K562 (cell line): Measurements from ENCODE around the gene PRSS53. TPM values are rescaled to one million over a fixed set of nuclear protein-coding genes. Genes with fewer than 3 reads are reported as not detected.

Experiments
- CBX1 ChIP-seq: sonication (generic); IDR thresholded peaks from 2 replicates; pipeline ENCODE4 v1.6.1; 2016; ENCODE audit warnings: antibody characterized with exemption, low read depth, mild to moderate bottlenecking
- COPS2 ChIP-seq: fragments of 450-650 bp; conservative IDR thresholded peaks from 2 replicates; pipeline ENCODE4 v1.6.1; 2016; ENCODE audit warnings: mild to moderate bottlenecking, moderate library complexity
- E2F3 ChIP-seq: fragments of 250-450 bp; sonication (Bioruptor Pico); IDR thresholded peaks from 2 replicates; pipeline ENCODE4 v1.4.0; 2020; ENCODE audit warnings: mild to moderate bottlenecking
- HNRNPH1 ChIP-seq: fragments of 200-400 bp; formaldehyde crosslinking; optimal IDR thresholded peaks from 2 replicates; pipeline ENCODE3; 2017; ENCODE audit warnings: low read depth, mild to moderate bottlenecking, low read length, moderate library complexity
- KAT2B ChIP-seq: IDR thresholded peaks from one replicate; pipeline ENCODE4 v1.6.1; 2012; ENCODE audit warnings: low read depth, mild to moderate bottlenecking, control low read depth, inconsistent platforms, low read length, moderate library complexity
- KLF6 ChIP-seq: fragments of 250-450 bp; sonication (Bioruptor Pico); IDR thresholded peaks from 2 replicates; pipeline ENCODE4 v1.4.0; 2020; ENCODE audit warnings: mild to moderate bottlenecking, moderate library complexity, borderline replicate concordance
- L3MBTL2 ChIP-seq: fragments of 450-650 bp; IDR thresholded peaks from 2 replicates; pipeline ENCODE4 v1.6.1; 2016; ENCODE audit warnings: mild to moderate bottlenecking, moderate library complexity
- LARP7 ChIP-seq: fragments of 450-650 bp; IDR thresholded peaks from 2 replicates; pipeline ENCODE4 v1.6.1; 2016
- LCOR ChIP-seq: sonication (generic); formaldehyde crosslinking; IDR thresholded peaks from 2 replicates; pipeline ENCODE4 v1.8.0; 2022; ENCODE audit warnings: mild to moderate bottlenecking, missing genetic modification reagents
- NELFE ChIP-seq: IDR thresholded peaks from 2 replicates; pipeline ENCODE4 v1.6.1; 2011; ENCODE audit warnings: mild to moderate bottlenecking; ENCODE audit not compliant: insufficient read depth, insufficient read length
- NR3C1 ChIP-seq: sonication (generic); formaldehyde crosslinking; IDR thresholded peaks from 2 replicates; pipeline ENCODE4 v1.8.1; 2022; ENCODE audit warnings: missing genetic modification reagents
- PHB ChIP-seq: fragments of 250-450 bp; sonication (Bioruptor Pico); IDR thresholded peaks from 2 replicates; pipeline ENCODE4 v1.5.0; 2021
- PTBP1 ChIP-seq: fragments of 200-400 bp; formaldehyde crosslinking; IDR thresholded peaks from 2 replicates; pipeline ENCODE4 v1.6.1; 2017; ENCODE audit warnings: low read depth, low read length
- PURB ChIP-seq: sonication (generic); formaldehyde crosslinking; IDR thresholded peaks from 2 replicates; pipeline ENCODE4 v1.9.0; 2021; ENCODE audit warnings: low read depth, mild to moderate bottlenecking, missing genetic modification reagents
- RFX1 ChIP-seq: fragments of 450-650 bp; IDR thresholded peaks from 2 replicates; pipeline ENCODE4 v1.6.1; 2016; ENCODE audit warnings: mild to moderate bottlenecking, moderate library complexity
- SREBF1 ChIP-seq: fragments of 150-350 bp; IDR thresholded peaks from 2 replicates; pipeline ENCODE4 v1.6.1; 2014; ENCODE audit warnings: antibody characterized with exemption, low read depth, low read length, borderline replicate concordance
- STAG1 ChIP-seq: sonication (generic); formaldehyde crosslinking; IDR thresholded peaks from 2 replicates; pipeline ENCODE4 v1.5.0; 2020; ENCODE audit warnings: missing genetic modification reagents, borderline replicate concordance
- SUPT5H ChIP-seq: fragments of 450-650 bp; IDR thresholded peaks from 2 replicates; pipeline ENCODE4 v1.6.1; 2016
- WHSC1 ChIP-seq: IDR thresholded peaks from one replicate; pipeline ENCODE4 v1.6.1; 2012; ENCODE audit warnings: low read length, control low read depth, inconsistent platforms
- YY1 ChIP-seq, 3 experiments: IDR thresholded peaks; 2 replicates each; pipeline ENCODE4 v1.6.1; 2011; ENCODE audit warnings: low read length in 2 of 3, mild to moderate bottlenecking in 2 of 3, moderate library complexity in 2 of 3, borderline replicate concordance in 1 of 3, control low read depth in 1 of 3, low read depth in 1 of 3; ENCODE audit not compliant: insufficient read depth in 3 of 3, insufficient replicate concordance in 2 of 3, control insufficient read depth in 1 of 3, insufficient read length in 1 of 3; ENCODE audit errors: extremely low read depth in 1 of 3
- ZBED1 ChIP-seq: IDR thresholded peaks from 2 replicates; pipeline ENCODE4 v1.6.1; 2014
- ZNF23 ChIP-seq: fragments of 250-450 bp; sonication (Bioruptor Pico); IDR thresholded peaks from 2 replicates; pipeline ENCODE4 v1.4.0; 2020; ENCODE audit warnings: mild to moderate bottlenecking
- ZNF431 ChIP-seq: sonication (generic); formaldehyde crosslinking; IDR thresholded peaks from 2 replicates; pipeline ENCODE4 v1.8.0; 2022; ENCODE audit warnings: mild to moderate bottlenecking, missing genetic modification reagents
- polyA plus RNA-seq, 8 experiments: library from polyadenylated mRNA; depleted of rRNA in 4 of 8; stranded (reverse) in 5 of 8; unstranded in 3 of 8; fragments of >200 nt; fragmentation: Nextera tagmentation in 2 of 8; fragmentation: Illumina TruSeq in 1 of 8; extraction: Ambion mirVana in 2 of 8; extraction: Trizol in 1 of 8; gene quantifications; 2 replicates each; pipeline versions ENCODE4 v1.2.1 to v1.2.3, GENCODE V29; 2011 to 2014; ENCODE audit warnings: inconsistent platforms in 1 of 8, missing spikeins in 1 of 8
- total RNA-seq, 7 experiments: library from RNA; depleted of rRNA in 6 of 7; stranded (reverse); fragments of >200 nt in 6 of 7; fragmentation: Illumina TruSeq in 2 of 7; extraction: Trizol in 2 of 7; gene quantifications; 2 replicates each; pipeline versions ENCODE4 v1.2.1 to v1.2.3, GENCODE V29; 2011 to 2021; ENCODE audit warnings: low replicate concordance in 1 of 7
- TF ChIP-seq, protein P1 (sequence below), 3 experiments: fragments of 200-800 bp in 1 of 3; fragments of 250-450 bp in 1 of 3; fragments of 450-650 bp in 1 of 3; sonication (Bioruptor Pico) in 1 of 3; sonication (Bioruptor generic) in 1 of 3; formaldehyde crosslinking in 1 of 3; IDR thresholded peaks; 2 replicates each; pipeline versions ENCODE4 v1.6.1 to v1.8.0; 2016 to 2022; ENCODE audit warnings: mild to moderate bottlenecking in 2 of 3, missing genetic modification characterization in 2 of 3, missing compliant biosample characterization in 1 of 3, moderate library complexity in 1 of 3
- TF ChIP-seq, protein P2 (sequence below): fragments of 250-450 bp; sonication (Bioruptor Pico); IDR thresholded peaks from 2 replicates; pipeline ENCODE4 v1.9.0; 2021; ENCODE audit warnings: mild to moderate bottlenecking
- TF ChIP-seq, protein P3 (sequence below): fragments of 450-650 bp; IDR thresholded peaks from 2 replicates; pipeline ENCODE4 v1.6.1; 2016

The PRSS53 gene
- total and polyA plus RNA-seq, 9 of the 15 experiments (the other 6 are each of a cell fraction or from before 2014, with no cell fraction given): 0.40 to 1.9 (median 0.78) TPM; not detected in 2

DNA sequence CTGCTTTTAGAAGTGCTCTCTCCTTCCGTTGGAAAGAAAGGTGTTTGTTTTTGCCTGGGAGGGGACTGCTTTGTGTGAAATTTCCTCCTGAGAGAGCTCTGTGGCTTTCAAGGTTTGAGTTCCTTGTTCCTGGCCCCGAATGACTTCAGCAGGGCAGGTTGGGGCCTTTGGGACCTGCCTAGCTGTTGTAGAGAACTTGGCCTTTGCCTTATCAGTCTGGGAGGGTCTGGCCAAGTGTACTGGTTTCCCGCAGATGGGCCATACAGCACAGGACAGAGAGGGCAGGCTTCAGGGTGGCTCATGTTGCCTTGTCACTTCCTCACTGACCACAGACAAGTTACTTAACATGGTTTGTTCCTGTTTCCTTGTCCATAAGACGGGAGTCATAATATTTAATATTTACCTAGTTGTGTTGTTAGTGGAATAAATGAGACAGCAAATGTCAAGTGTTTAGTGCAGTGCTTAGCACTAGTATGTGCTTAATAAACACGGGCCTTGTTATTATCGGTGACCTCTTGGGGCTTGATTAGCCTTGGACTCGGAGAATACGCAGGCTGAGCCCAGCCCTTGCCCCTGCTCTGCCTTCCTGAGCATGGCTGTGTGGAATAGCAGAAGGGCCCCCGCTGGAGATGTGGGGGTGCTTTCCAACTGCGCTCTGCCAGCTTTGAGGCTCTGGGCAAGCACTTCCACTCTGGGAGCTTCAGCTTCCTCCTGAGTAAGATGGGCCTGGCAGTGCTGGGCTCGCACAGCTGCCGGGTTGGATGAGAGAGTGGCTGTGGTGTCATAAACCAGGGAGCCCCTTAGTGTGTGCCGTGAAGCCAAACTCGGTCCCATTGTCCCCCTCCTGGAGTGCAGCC lies 40.2 kb upstream of the PRSS53 start (continued):
- TF ChIP-seq NELFE (no peak), YY1 (IDR thresholded peaks at IDR 0.05; ENCODE audit: borderline replicate concordance in 1 of 3, control insufficient read depth in 1 of 3, extremely low read depth in 1 of 3, insufficient read depth in 3 of 3, insufficient read length in 1 of 3, insufficient replicate concordance in 2 of 3, low read depth in 1 of 3, low read length in 2 of 3) (no peak), RFX1 (no peak), PHB (CRISPR knock-in tag) (no peak), COPS2 (no peak), KLF6 (CRISPR knock-in tag) (peak; percentile 19; the same call in 1 of the 2 replicates), CBX1 (peak; percentile 32; the same call in 1 of the 2 replicates), KAT2B (no peak), ZNF23 (CRISPR knock-in tag) (no peak), PTBP1 (no peak), SREBF1 (no peak), E2F3 (CRISPR knock-in tag) (no peak), SUPT5H (no peak), PURB (CRISPR knock-in tag) (no peak), ZBED1 (no peak), HNRNPH1 (no peak), STAG1 (CRISPR knock-in tag) (no peak), L3MBTL2 (no peak), LARP7 (no peak), WHSC1 (no peak), ZNF431 (CRISPR knock-in tag) (no peak), NR3C1 (CRISPR knock-in tag) (no peak), LCOR (CRISPR knock-in tag) (no peak)
- TF ChIP-seq, protein P1, sequence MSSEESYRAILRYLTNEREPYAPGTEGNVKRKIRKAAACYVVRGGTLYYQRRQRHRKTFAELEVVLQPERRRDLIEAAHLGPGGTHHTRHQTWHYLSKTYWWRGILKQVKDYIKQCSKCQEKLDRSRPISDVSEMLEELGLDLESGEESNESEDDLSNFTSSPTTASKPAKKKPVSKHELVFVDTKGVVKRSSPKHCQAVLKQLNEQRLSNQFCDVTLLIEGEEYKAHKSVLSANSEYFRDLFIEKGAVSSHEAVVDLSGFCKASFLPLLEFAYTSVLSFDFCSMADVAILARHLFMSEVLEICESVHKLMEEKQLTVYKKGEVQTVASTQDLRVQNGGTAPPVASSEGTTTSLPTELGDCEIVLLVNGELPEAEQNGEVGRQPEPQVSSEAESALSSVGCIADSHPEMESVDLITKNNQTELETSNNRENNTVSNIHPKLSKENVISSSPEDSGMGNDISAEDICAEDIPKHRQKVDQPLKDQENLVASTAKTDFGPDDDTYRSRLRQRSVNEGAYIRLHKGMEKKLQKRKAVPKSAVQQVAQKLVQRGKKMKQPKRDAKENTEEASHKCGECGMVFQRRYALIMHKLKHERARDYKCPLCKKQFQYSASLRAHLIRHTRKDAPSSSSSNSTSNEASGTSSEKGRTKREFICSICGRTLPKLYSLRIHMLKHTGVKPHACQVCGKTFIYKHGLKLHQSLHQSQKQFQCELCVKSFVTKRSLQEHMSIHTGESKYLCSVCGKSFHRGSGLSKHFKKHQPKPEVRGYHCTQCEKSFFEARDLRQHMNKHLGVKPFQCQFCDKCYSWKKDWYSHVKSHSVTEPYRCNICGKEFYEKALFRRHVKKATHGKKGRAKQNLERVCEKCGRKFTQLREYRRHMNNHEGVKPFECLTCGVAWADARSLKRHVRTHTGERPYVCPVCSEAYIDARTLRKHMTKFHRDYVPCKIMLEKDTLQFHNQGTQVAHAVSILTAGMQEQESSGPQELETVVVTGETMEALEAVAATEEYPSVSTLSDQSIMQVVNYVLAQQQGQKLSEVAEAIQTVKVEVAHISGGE (CRISPR knock-in tag; IDR thresholded peaks at IDR 0.05): peak in 1 of 3 experiments; percentile 83; a peak in 2 of 6 replicates
- TF ChIP-seq, protein P2, sequence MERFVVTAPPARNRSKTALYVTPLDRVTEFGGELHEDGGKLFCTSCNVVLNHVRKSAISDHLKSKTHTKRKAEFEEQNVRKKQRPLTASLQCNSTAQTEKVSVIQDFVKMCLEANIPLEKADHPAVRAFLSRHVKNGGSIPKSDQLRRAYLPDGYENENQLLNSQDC (CRISPR knock-in tag): no peak
- TF ChIP-seq, protein P3, sequence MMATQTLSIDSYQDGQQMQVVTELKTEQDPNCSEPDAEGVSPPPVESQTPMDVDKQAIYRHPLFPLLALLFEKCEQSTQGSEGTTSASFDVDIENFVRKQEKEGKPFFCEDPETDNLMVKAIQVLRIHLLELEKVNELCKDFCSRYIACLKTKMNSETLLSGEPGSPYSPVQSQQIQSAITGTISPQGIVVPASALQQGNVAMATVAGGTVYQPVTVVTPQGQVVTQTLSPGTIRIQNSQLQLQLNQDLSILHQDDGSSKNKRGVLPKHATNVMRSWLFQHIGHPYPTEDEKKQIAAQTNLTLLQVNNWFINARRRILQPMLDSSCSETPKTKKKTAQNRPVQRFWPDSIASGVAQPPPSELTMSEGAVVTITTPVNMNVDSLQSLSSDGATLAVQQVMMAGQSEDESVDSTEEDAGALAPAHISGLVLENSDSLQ: 0 out of 2 replicates have a peak, but pooled peaks have one; percentile 16
